HUES64 (cell line): Measurements from ENCODE around the gene SMG1.

Source experiments
- H3K27ac ChIP-seq: 2 replicates; pipeline ENCODE4 v1.7.0; 2013; ENCODE audit warnings: low read depth, low read length, inconsistent platforms
- H3K27me3 ChIP-seq: 2 replicates; pipeline ENCODE4 v1.6.1; 2013; ENCODE audit warnings: mild to moderate bottlenecking, low read length; ENCODE audit not compliant: insufficient read depth
- H3K36me3 ChIP-seq: 2 replicates; pipeline ENCODE4 v1.6.1; 2013; ENCODE audit warnings: mild to moderate bottlenecking, low read length; ENCODE audit not compliant: insufficient read depth
- H3K4me1 ChIP-seq: 2 replicates; pipeline ENCODE4 v1.6.1; 2013; ENCODE audit warnings: mild to moderate bottlenecking, low read length, moderate library complexity; ENCODE audit not compliant: insufficient read depth
- H3K4me3 ChIP-seq: 2 replicates; pipeline ENCODE4 v1.5.1; 2013; ENCODE audit warnings: mild to moderate bottlenecking, low read length, moderate library complexity
- H3K9ac ChIP-seq: 2 replicates; pipeline ENCODE4 v1.6.1; 2013; ENCODE audit warnings: mild to moderate bottlenecking, low read depth, low read length
- H3K9me3 ChIP-seq: 2 replicates; pipeline ENCODE4 v1.6.1; 2013; ENCODE audit warnings: low read depth, low read length; ENCODE audit not compliant: insufficient read depth
- whole genome bisulfite sequencing: fragments of 150-250, 120-280 bp; methylation state at CpG from one replicate; pipeline ENCODE4 v1.1.7; 2013; ENCODE audit warnings: missing lambda C conversion rate; 5-methylcytosine and 5-hydroxymethylcytosine counted together

The SMG1 gene

GRCh38 chr16:18953547-18953946 lies 27.3 kb upstream of the SMG1 start:
- H3K4me1 ChIP-seq: no peaks in the 10 kb centered on the region
- H3K36me3 ChIP-seq: no peaks in the 10 kb centered on the region
- no peaks in the 10 kb centered on the region for H3K27me3 ChIP-seq
- H3K27ac ChIP-seq: no peak overlapping the region
- no peaks in the 10 kb centered on the region for H3K9me3 ChIP-seq
- H3K9ac ChIP-seq: no peak overlapping the region
- H3K4me3 ChIP-seq: no peak overlapping the region

- WGBS: 94% methylated on average over 8 of the region's 11 CpGs
- Histone ChIP-seq H3K9ac (no peak overlapping the region), H3K27me3 (no peaks in the 10 kb centered on the region), H3K4me1 (0 out of 2 replicates have a peak, but pooled peaks cover 4% of the 10 kb centered on the region), H3K4me3 (no peak overlapping the region), H3K36me3 (no peaks in the 10 kb centered on the region), H3K27ac (no peak overlapping the region), H3K9me3 (no peaks in the 10 kb centered on the region)
Observed at GRCh38 chr16:18950469-18951185, 24.4 kb upstream of the SMG1 start.

GRCh38 chr16:18948372-18949020 lies 22.3 kb upstream of the SMG1 start:
- Histone ChIP-seq H3K9ac (no peak overlapping the region), H3K4me1 (peaks cover 12% of the 10 kb centered on the region; the same call in 1 of the 2 replicates), H3K9me3 (no peaks in the 10 kb centered on the region), H3K27ac (no peak overlapping the region), H3K4me3 (no peak overlapping the region), H3K27me3 (no peaks in the 10 kb centered on the region), H3K36me3 (no peaks in the 10 kb centered on the region)
- WGBS: 96% methylated on average over 9 of the region's 9 CpGs

- Histone ChIP-seq H3K4me3 (no peak overlapping the region), H3K36me3 (no peaks in the 10 kb centered on the region), H3K27ac (no peak overlapping the region), H3K4me1 (peaks cover 12% of the 10 kb centered on the region; the same call in 1 of the 2 replicates), H3K9me3 (no peaks in the 10 kb centered on the region), H3K27me3 (no peaks in the 10 kb centered on the region), H3K9ac (no peak overlapping the region)
- 67% methylated on average over 7 of the region's 7 CpGs for WGBS
Observed at GRCh38 chr16:18945233-18945632, 19.0 kb upstream of the SMG1 start.

- Histone ChIP-seq H3K36me3 (no peaks in the 10 kb centered on the region), H3K4me1 (peaks cover 12% of the 10 kb centered on the region; the same call in 1 of the 2 replicates), H3K4me3 (no peak overlapping the region), H3K9ac (no peak overlapping the region), H3K27me3 (no peaks in the 10 kb centered on the region), H3K27ac (no peak overlapping the region), H3K9me3 (no peaks in the 10 kb centered on the region)
- WGBS: 89% methylated on average over 7 of the region's 7 CpGs
Observed at GRCh38 chr16:18943414-18943813, 17.2 kb upstream of the SMG1 start.

GRCh38 chr16:18942061-18942460 lies 15.9 kb upstream of the SMG1 start:
- WGBS: no CpG with 5 or more reads among the region's 1 CpG

GRCh38 chr16:18941471-18941870 lies 15.3 kb upstream of the SMG1 start:
- no peak overlapping the region for H3K4me3 ChIP-seq
- H3K27ac ChIP-seq: no peak overlapping the region
- no peaks in the 10 kb centered on the region for H3K9me3 ChIP-seq
- H3K9ac ChIP-seq: no peak overlapping the region
- H3K36me3 ChIP-seq: no peaks in the 10 kb centered on the region
- no peaks in the 10 kb centered on the region for H3K27me3 ChIP-seq
- peaks cover 12% of the 10 kb centered on the region; the same call in 1 of the 2 replicates for H3K4me1 ChIP-seq

More at GRCh38 chr16:18942061-18942460, 15.9 kb upstream of the SMG1 start:
- H3K4me1 ChIP-seq: peaks cover 12% of the 10 kb centered on the region; the same call in 1 of the 2 replicates
- no peaks in the 10 kb centered on the region for H3K9me3 ChIP-seq
- no peak overlapping the region for H3K4me3 ChIP-seq
- H3K27ac ChIP-seq: no peak overlapping the region
- H3K36me3 ChIP-seq: no peaks in the 10 kb centered on the region
- no peaks in the 10 kb centered on the region for H3K27me3 ChIP-seq
- H3K9ac ChIP-seq: no peak overlapping the region

- H3K27me3 ChIP-seq: no peaks in the 10 kb centered on the region
- H3K4me1 ChIP-seq: no peaks in the 10 kb centered on the region
- no peak overlapping the region for H3K9ac ChIP-seq
- H3K27ac ChIP-seq: no peak overlapping the region
- H3K36me3 ChIP-seq: no peaks in the 10 kb centered on the region
- no peak overlapping the region for H3K4me3 ChIP-seq
- WGBS: 94% methylated on average over 8 of the region's 9 CpGs
- no peaks in the 10 kb centered on the region for H3K9me3 ChIP-seq
Observed at GRCh38 chr16:18938986-18939385, 12.8 kb upstream of the SMG1 start.

GRCh38 chr16:18937390-18937789 lies 11.2 kb upstream of the SMG1 start:
- Histone ChIP-seq H3K27me3 (no peaks in the 10 kb centered on the region), H3K9me3 (no peaks in the 10 kb centered on the region), H3K27ac (no peak overlapping the region), H3K4me1 (peaks cover 6% of the 10 kb centered on the region; the same call in 1 of the 2 replicates), H3K9ac (no peak overlapping the region), H3K4me3 (no peak overlapping the region), H3K36me3 (no peaks in the 10 kb centered on the region)

GRCh38 chr16:18936727-18937340 lies 10.6 kb upstream of the SMG1 start:
- Histone ChIP-seq H3K27me3 (no peaks in the 10 kb centered on the region), H3K27ac (no peak overlapping the region), H3K9me3 (no peaks in the 10 kb centered on the region), H3K4me3 (no peak overlapping the region), H3K9ac (no peak overlapping the region), H3K4me1 (peaks cover 7% of the 10 kb centered on the region; the same call in 1 of the 2 replicates), H3K36me3 (no peaks in the 10 kb centered on the region)
- 94% methylated on average over 7 of the region's 7 CpGs for WGBS

- no peaks in the 10 kb centered on the region for H3K36me3 ChIP-seq
- no peak overlapping the region for H3K27ac ChIP-seq
- peaks cover 7% of the 10 kb centered on the region; the same call in 1 of the 2 replicates for H3K4me1 ChIP-seq
- H3K27me3 ChIP-seq: no peaks in the 10 kb centered on the region
- no peak overlapping the region for H3K4me3 ChIP-seq
- WGBS: 14% methylated on average over 1 of the region's 1 CpG
- no peaks in the 10 kb centered on the region for H3K9me3 ChIP-seq
- no peak overlapping the region for H3K9ac ChIP-seq
Observed at GRCh38 chr16:18933501-18933900, 7.3 kb upstream of the SMG1 start.
